WTC11 (cell line): ENCODE results near the gene SPRED2. TPM values are rescaled to one million over a fixed set of nuclear protein-coding genes. Genes with fewer than 3 reads are reported as not detected.

ENCODE experiments used
- ATAC-seq: fragments of 200-7000 bp; cut with Tn5 transposase; 2 replicates; pipeline ENCODE4 v1.10.0; 2021; ENCODE audit warnings: mild to moderate bottlenecking, moderate library complexity
- CTCF ChIA-PET: fragments of 300-600 bp; sonication (Branson Sonifier 250); formaldehyde crosslinking; loops from one replicate; lab custom pipeline; 2021; ENCODE audit warnings: antibody characterized with exemption; lab: Charles Lee
- POLR2A ChIA-PET: fragments of 350-600 bp; sonication (Branson Sonifier 250); formaldehyde crosslinking; loops from one replicate; lab custom pipeline; 2021; ENCODE audit warnings: antibody characterized with exemption; lab: Charles Lee
- DNase-seq: peaks from one replicate; pipeline ENCODE4 v3.0.0; 2021; ENCODE audit warnings: low spot score
- H3K27ac Mint-ChIP-seq: 2 replicates; pipeline ENCODE4 v1.8.0; 2021; ENCODE audit warnings: mixed read lengths
- H3K27me3 Mint-ChIP-seq: 2 replicates; pipeline ENCODE4 v1.8.0; 2021; ENCODE audit warnings: low read depth, mild to moderate bottlenecking, moderate library complexity, mixed read lengths
- H3K36me3 Mint-ChIP-seq: 2 replicates; pipeline ENCODE4 v1.8.0; 2021; ENCODE audit warnings: mixed read lengths
- H3K4me1 Mint-ChIP-seq: 2 replicates; pipeline ENCODE4 v1.8.0; 2022; ENCODE audit warnings: mixed read lengths
- H3K4me3 Mint-ChIP-seq: 2 replicates; pipeline ENCODE4 v1.8.0; 2021; ENCODE audit warnings: mild to moderate bottlenecking, moderate library complexity, mixed read lengths
- H3K9me3 Mint-ChIP-seq: 2 replicates; pipeline ENCODE4 v1.8.0; 2021; ENCODE audit warnings: mixed read lengths
- ARID4B ChIP-seq: sonication (generic); formaldehyde crosslinking; IDR thresholded peaks from 2 replicates; pipeline ENCODE4 v1.8.0; 2023; ENCODE audit warnings: missing genetic modification reagents, mild to moderate bottlenecking, borderline replicate concordance
- ATF6 ChIP-seq: sonication (generic); formaldehyde crosslinking; IDR thresholded peaks from 2 replicates; pipeline ENCODE4 v1.8.1; 2023; ENCODE audit warnings: mild to moderate bottlenecking, missing genetic modification reagents
- CDX4 ChIP-seq: fragments of 250-450 bp; sonication (Bioruptor Pico); IDR thresholded peaks from 2 replicates; pipeline ENCODE4 v1.9.0; 2021; ENCODE audit warnings: moderate library complexity, mild to moderate bottlenecking, inconsistent platforms, borderline replicate concordance
- ETV6 ChIP-seq: sonication (generic); formaldehyde crosslinking; IDR thresholded peaks from 2 replicates; pipeline ENCODE4 v1.8.1; 2022; ENCODE audit warnings: mild to moderate bottlenecking, missing genetic modification reagents
- FOXK1 ChIP-seq: sonication (generic); formaldehyde crosslinking; IDR thresholded peaks from 2 replicates; pipeline ENCODE4 v1.8.0; 2022; ENCODE audit warnings: mild to moderate bottlenecking, moderate library complexity, missing genetic modification reagents
- GRHL2 ChIP-seq: fragments of 250-450 bp; sonication (Bioruptor Pico); IDR thresholded peaks from 2 replicates; pipeline ENCODE4 v1.8.0; 2022; ENCODE audit warnings: mild to moderate bottlenecking, moderate library complexity; ENCODE audit not compliant: insufficient replicate concordance, severe bottlenecking
- JAZF1 ChIP-seq: fragments of 250-450 bp; sonication (Bioruptor Pico); IDR thresholded peaks from 2 replicates; pipeline ENCODE4 v1.9.0; 2021; ENCODE audit warnings: moderate library complexity, mild to moderate bottlenecking, inconsistent platforms
- JUN ChIP-seq: sonication (generic); formaldehyde crosslinking; IDR thresholded peaks from 2 replicates; pipeline ENCODE4 v1.8.0; 2023; ENCODE audit warnings: mild to moderate bottlenecking, missing genetic modification reagents
- MYBL2 ChIP-seq: sonication (generic); formaldehyde crosslinking; IDR thresholded peaks from 2 replicates; pipeline ENCODE4 v1.8.1; 2023; ENCODE audit warnings: mild to moderate bottlenecking, moderate library complexity, missing genetic modification reagents
- NFE2L1 ChIP-seq: sonication (generic); formaldehyde crosslinking; IDR thresholded peaks from 2 replicates; pipeline ENCODE4 v1.8.1; 2023; ENCODE audit warnings: missing genetic modification reagents
- NR1H2 ChIP-seq: sonication (generic); formaldehyde crosslinking; IDR thresholded peaks from 2 replicates; pipeline ENCODE4 v1.9.0; 2021; ENCODE audit warnings: mild to moderate bottlenecking, moderate library complexity, missing genetic modification reagents
- NR3C1 ChIP-seq: sonication (generic); formaldehyde crosslinking; conservative IDR thresholded peaks from 2 replicates; pipeline ENCODE4 v1.8.1; 2023; ENCODE audit warnings: low read depth, mild to moderate bottlenecking, missing genetic modification reagents
- RORB ChIP-seq: fragments of 250-450 bp; sonication (Bioruptor Pico); IDR thresholded peaks from 2 replicates; pipeline ENCODE4 v1.9.0; 2021; ENCODE audit warnings: mild to moderate bottlenecking
- SMAD3 ChIP-seq: sonication (generic); formaldehyde crosslinking; IDR thresholded peaks from 2 replicates; pipeline ENCODE4 v1.8.0; 2022; ENCODE audit warnings: missing genetic modification reagents, mild to moderate bottlenecking, borderline replicate concordance
- TEAD4 ChIP-seq: sonication (generic); formaldehyde crosslinking; IDR thresholded peaks from 2 replicates; pipeline ENCODE4 v1.8.0; 2022; ENCODE audit warnings: mild to moderate bottlenecking, missing genetic modification reagents
- TP53 ChIP-seq: sonication (generic); formaldehyde crosslinking; IDR thresholded peaks from 2 replicates; pipeline ENCODE4 v1.8.1; 2023; ENCODE audit warnings: mild to moderate bottlenecking, missing genetic modification reagents
- ZNF121 ChIP-seq: sonication (generic); formaldehyde crosslinking; IDR thresholded peaks from 2 replicates; pipeline ENCODE4 v1.8.0; 2023; ENCODE audit warnings: missing genetic modification reagents
- ZNF423 ChIP-seq: fragments of 250-450 bp; sonication (Bioruptor Pico); IDR thresholded peaks from 2 replicates; pipeline ENCODE4 v2.1.2; 2022; ENCODE audit warnings: mild to moderate bottlenecking, moderate library complexity
- total RNA-seq: library from RNA; stranded (reverse); gene quantifications from 3 replicates; pipeline ENCODE4 v1.2.3, GENCODE V29; 2021
- TF ChIP-seq, protein P1 (sequence below): fragments of 250-450 bp; sonication (Bioruptor Pico); conservative IDR thresholded peaks from 2 replicates; pipeline ENCODE4 v1.9.0; 2021; ENCODE audit warnings: mild to moderate bottlenecking
- TF ChIP-seq, protein P2 (sequence below): sonication (generic); formaldehyde crosslinking; IDR thresholded peaks from 2 replicates; pipeline ENCODE4 v1.8.0; 2022; ENCODE audit warnings: mild to moderate bottlenecking, missing genetic modification reagents
- TF ChIP-seq, protein P3 (sequence below): fragments of 250-450 bp; sonication (Bioruptor Pico); IDR thresholded peaks from 2 replicates; pipeline ENCODE4 v2.1.2; 2022; ENCODE audit warnings: mild to moderate bottlenecking, moderate library complexity

SPRED2 gene
- total RNA-seq, 1 experiment from 2014 or later: 34.1 TPM

GRCh38 chr2:65409045-65409444, 23.4 kb downstream of the SPRED2 start:
- Mint-ChIP-seq H3K27me3 (peaks cover 3% of the 10 kb centered on the region), H3K4me1 (peaks cover 73% of the 10 kb centered on the region), H3K36me3 (no peaks in the 10 kb centered on the region), H3K4me3 (no peak overlapping the region), H3K9me3 (no peaks in the 10 kb centered on the region), H3K27ac (no peak overlapping the region)
- ChIA-PET POLR2A (interaction anchor here (0.7 kb wide), 1 partner anchor 36 kb away, joined by 8 read pairs; no protein-coding TSS in a partner anchor), CTCF (no interaction called here)
- DNase-seq (no peak), ATAC-seq (no peak)
- TF ChIP-seq ZNF121 (CRISPR knock-in tag): no peak
- no peak for TF ChIP-seq ETV6
- no peak for TF ChIP-seq RORB
- TF ChIP-seq, protein P1, sequence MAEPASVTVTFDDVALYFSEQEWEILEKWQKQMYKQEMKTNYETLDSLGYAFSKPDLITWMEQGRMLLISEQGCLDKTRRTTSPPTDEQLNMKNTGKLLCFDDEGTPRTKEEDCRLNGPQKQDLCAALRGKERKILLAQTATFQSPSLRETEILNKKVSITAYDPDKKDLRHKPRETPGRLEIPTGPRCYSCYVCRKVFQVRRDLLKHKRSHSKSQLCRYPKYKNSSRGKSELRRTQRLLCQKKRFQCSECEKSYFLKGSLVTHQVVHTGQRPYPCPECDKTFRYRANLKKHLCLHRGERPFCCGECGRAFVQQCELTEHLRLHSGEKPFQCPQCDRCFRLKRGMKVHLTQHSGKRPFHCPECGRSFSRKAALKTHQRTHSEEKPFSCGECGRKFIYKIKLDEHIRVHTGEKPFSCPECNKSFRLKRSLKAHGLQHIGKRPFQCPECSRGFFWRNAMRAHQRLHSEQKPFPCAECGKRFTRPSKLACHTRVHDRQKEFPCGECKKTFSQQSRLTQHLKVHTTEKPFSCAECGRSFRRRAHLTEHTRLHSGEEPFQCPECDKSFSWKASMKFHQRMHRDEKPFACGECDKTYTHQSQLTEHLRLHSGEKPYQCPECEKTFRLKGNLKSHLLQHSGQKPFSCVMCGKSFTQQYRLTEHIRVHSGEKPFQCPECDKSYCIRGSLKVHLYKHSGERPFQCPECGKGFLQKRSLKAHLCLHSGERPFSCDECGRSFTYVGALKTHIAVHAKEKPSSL (CRISPR knock-in tag): no peak
- no peak for TF ChIP-seq NR3C1 (CRISPR knock-in tag)
- TF ChIP-seq SMAD3: no peak
- TF ChIP-seq NR1H2 (CRISPR knock-in tag): no peak
- TF ChIP-seq CDX4: no peak
- TF ChIP-seq MYBL2 (CRISPR knock-in tag): no peak

DNA sequence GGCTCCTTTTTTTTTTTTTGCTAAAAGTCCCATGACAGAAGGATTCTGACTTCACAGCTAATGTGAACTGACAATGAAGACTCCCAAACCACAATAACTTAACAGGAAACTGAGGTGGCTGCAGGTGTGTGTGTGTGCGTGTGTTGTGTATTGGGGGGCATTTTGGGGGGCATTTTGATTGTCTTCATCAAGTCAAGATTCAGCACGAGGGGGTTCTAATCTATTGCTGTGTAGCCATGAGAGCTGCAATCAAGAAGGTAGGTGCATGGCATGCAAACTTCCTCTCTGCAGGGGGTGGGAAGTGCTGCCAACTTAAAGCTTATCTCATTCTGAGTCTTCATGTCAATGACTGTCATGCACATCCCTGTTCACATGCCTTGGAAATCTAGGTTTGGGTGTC, 25.2 kb downstream of the SPRED2 start:
- no peak overlapping the region for H3K4me3 Mint-ChIP-seq
- H3K36me3 Mint-ChIP-seq: no peaks in the 10 kb centered on the region
- H3K9me3 Mint-ChIP-seq: no peaks in the 10 kb centered on the region
- ChIA-PET POLR2A (interaction anchor here (1.3 kb wide), 1 partner anchor 180 kb away, joined by 3 read pairs; the partner anchor contains the start of gene ACTR2), CTCF (interaction anchor here (0.8 kb wide), 1 partner anchor 112 kb away, joined by 3 read pairs; no protein-coding TSS in a partner anchor)
- no peak for TF ChIP-seq NFE2L1 (CRISPR knock-in tag)
- TF ChIP-seq GRHL2 (CRISPR knock-in tag): no peak
- TF ChIP-seq FOXK1 (CRISPR knock-in tag): no peak
- TF ChIP-seq TEAD4 (CRISPR knock-in tag): no peak
- no peak for TF ChIP-seq ATF6 (CRISPR knock-in tag)
- no peak for TF ChIP-seq ARID4B
- TF ChIP-seq, protein P2, sequence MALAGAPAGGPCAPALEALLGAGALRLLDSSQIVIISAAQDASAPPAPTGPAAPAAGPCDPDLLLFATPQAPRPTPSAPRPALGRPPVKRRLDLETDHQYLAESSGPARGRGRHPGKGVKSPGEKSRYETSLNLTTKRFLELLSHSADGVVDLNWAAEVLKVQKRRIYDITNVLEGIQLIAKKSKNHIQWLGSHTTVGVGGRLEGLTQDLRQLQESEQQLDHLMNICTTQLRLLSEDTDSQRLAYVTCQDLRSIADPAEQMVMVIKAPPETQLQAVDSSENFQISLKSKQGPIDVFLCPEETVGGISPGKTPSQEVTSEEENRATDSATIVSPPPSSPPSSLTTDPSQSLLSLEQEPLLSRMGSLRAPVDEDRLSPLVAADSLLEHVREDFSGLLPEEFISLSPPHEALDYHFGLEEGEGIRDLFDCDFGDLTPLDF (CRISPR knock-in tag): no peak
- TF ChIP-seq, protein P3, sequence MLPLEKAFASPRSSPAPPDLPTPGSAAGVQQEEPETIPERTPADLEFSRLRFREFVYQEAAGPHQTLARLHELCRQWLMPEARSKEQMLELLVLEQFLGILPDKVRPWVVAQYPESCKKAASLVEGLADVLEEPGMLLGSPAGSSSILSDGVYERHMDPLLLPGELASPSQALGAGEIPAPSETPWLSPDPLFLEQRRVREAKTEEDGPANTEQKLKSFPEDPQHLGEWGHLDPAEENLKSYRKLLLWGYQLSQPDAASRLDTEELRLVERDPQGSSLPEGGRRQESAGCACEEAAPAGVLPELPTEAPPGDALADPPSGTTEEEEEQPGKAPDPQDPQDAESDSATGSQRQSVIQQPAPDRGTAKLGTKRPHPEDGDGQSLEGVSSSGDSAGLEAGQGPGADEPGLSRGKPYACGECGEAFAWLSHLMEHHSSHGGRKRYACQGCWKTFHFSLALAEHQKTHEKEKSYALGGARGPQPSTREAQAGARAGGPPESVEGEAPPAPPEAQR (CRISPR knock-in tag): no peak
- TF ChIP-seq TP53 (CRISPR knock-in tag): no peak
- TF ChIP-seq ZNF423: no peak
- TF ChIP-seq JUN (CRISPR knock-in tag): no peak
- no peak for TF ChIP-seq JAZF1
- no peak for DNase-seq
- no peak for ATAC-seq
- peaks cover 6% of the 10 kb centered on the region for H3K27me3 Mint-ChIP-seq
- H3K27ac Mint-ChIP-seq: no peak overlapping the region
- H3K4me1 Mint-ChIP-seq: peaks cover 68% of the 10 kb centered on the region
